ENCODE measurements around the gene LACTBL1.

- TF ChIP-seq CTCF (IDR thresholded peaks at IDR 0.05) (no peak), EZH2 (IDR thresholded peaks at IDR 0.05; ENCODE audit: borderline replicate concordance, insufficient read depth, low read depth, low read length, poor library complexity, severe bottlenecking) (no peak)
Measured at GRCh38 chr1:22906968-22907367, 65.7 kb downstream of the LACTBL1 start.
